A673 (cell line): ENCODE measurements around the gene CEBPZ. TPM values are rescaled to one million over a fixed set of nuclear protein-coding genes. Genes with fewer than 3 reads are reported as not detected.

Experiments used
- Bru-seq: library from RNA; stranded (reverse); fragments of 400-500 nt; gene quantifications from one replicate; lab custom pipeline; 2021; lab: Mats Ljungman, UMichigan
- BruChase-seq, 2 experiments: library from RNA; stranded (reverse); fragments of 400-500 nt; gene quantifications; one replicate each; lab custom pipeline; 2021; lab: Mats Ljungman, UMichigan
- BruUV-seq: library from RNA; stranded (reverse); fragments of 400-500 nt; replicated peaks from 2 replicates; lab custom pipeline; 2021; lab: Mats Ljungman, UMichigan
- CTCF ChIA-PET: fragments of 300-600 bp; sonication (Branson Sonifier 250); formaldehyde crosslinking; loops from one replicate; lab custom pipeline; 2022; ENCODE audit warnings: antibody characterized with exemption; lab: Charles Lee
- POLR2A ChIA-PET: fragments of 300-600 bp; sonication (Branson Sonifier 250); formaldehyde crosslinking; loops from one replicate; lab custom pipeline; 2022; ENCODE audit warnings: antibody characterized with exemption; ENCODE audit not compliant: low non-redundant PET; lab: Charles Lee
- DNase-seq: peaks from one replicate; pipeline ENCODE4 v3.0.0-alpha.2; 2015; ENCODE audit warnings: low spot score
- H3K27ac ChIP-seq: fragments of 200-600 bp; sonication (generic); 2 replicates; pipeline ENCODE4 v1.5.1; 2016; ENCODE audit warnings: mixed run types, low read depth, mild to moderate bottlenecking, mixed read lengths, antibody characterized with exemption, low read length; ENCODE audit not compliant: poor library complexity, severe bottlenecking
- H3K27me3 ChIP-seq: fragments of 200-600 bp; sonication (generic); replicated peaks from 2 replicates; pipeline ENCODE4 v1.6.1; 2017; ENCODE audit warnings: mixed run types, low read depth, mild to moderate bottlenecking, mixed read lengths, antibody characterized with exemption, low read length; ENCODE audit not compliant: insufficient read depth, poor library complexity
- H3K36me3 ChIP-seq: fragments of 200-600 bp; sonication (generic); 2 replicates; pipeline ENCODE4 v1.6.1; 2016; ENCODE audit warnings: mixed run types, mild to moderate bottlenecking, mixed read lengths, antibody characterized with exemption, low read length; ENCODE audit not compliant: insufficient read depth, poor library complexity, severe bottlenecking
- H3K4me1 ChIP-seq: fragments of 200-600 bp; sonication (generic); 2 replicates; pipeline ENCODE4 v1.6.1; 2017; ENCODE audit warnings: mixed run types, mild to moderate bottlenecking, mixed read lengths, antibody characterized with exemption, low read length; ENCODE audit not compliant: insufficient read depth, poor library complexity, severe bottlenecking
- H3K4me3 ChIP-seq: fragments of 200-600 bp; sonication (generic); 2 replicates; pipeline ENCODE4 v1.5.1; 2016; ENCODE audit warnings: low read depth, mixed run types, mild to moderate bottlenecking, mixed read lengths, low read length; ENCODE audit not compliant: poor library complexity, severe bottlenecking
- H3K9me3 ChIP-seq: fragments of 200-600 bp; sonication (generic); 2 replicates; pipeline ENCODE4 v1.6.1; 2016; ENCODE audit warnings: mixed run types, low read depth, mild to moderate bottlenecking, mixed read lengths, antibody characterized with exemption, low read length; ENCODE audit not compliant: poor library complexity, severe bottlenecking
- CTCF ChIP-seq: fragments of 300-800, 200-600 bp; sonication (generic); conservative IDR thresholded peaks from 2 replicates; pipeline ENCODE4 v1.5.1; 2017; ENCODE audit warnings: low read depth, mild to moderate bottlenecking, antibody characterized with exemption, low read length, moderate library complexity, mixed read lengths
- EZH2 ChIP-seq: fragments of 200-600 bp; sonication (generic); IDR thresholded peaks from 2 replicates; pipeline ENCODE4 v1.6.1; 2017; ENCODE audit warnings: borderline replicate concordance, low read depth, mild to moderate bottlenecking, mixed read lengths, antibody characterized with exemption, low read length; ENCODE audit not compliant: poor library complexity, severe bottlenecking
- intact Hi-C: fragments of 100-400 bp; cut with micrococcal nuclease; formaldehyde crosslinking; loops from one replicate; pipeline ENCODE4 v1.10.0; 2022; ENCODE audit not compliant: unreplicated experiment
- long read RNA-seq: library from polyadenylated mRNA; stranded (forward); transcript quantifications from one replicate; pipeline ENCODE4 v2.0.0, GENCODE V29; 2022
- total RNA-seq: library from RNA; stranded (reverse); gene quantifications from 2 replicates; pipeline ENCODE4 v1.2.3, GENCODE V29; 2021

The CEBPZ gene
- total RNA-seq (90.1 and 98.9 TPM in 2 replicates), Bru-seq, nascent RNA (percentile 94 among the genes with signal in this experiment), BruChase-seq, experiment 1, labeled RNA remaining after a 2-hour chase (percentile 96 among the genes with signal in this experiment), BruChase-seq, experiment 2, labeled RNA remaining after a 6-hour chase (percentile 92 among the genes with signal in this experiment)
- long read RNA-seq, transcript CEBPZ-201 (16 exons, 3,463 nt), result major isoform, 154 of 190 reads
- long read RNA-seq, partial matches to known transcripts, result 5 of 190 reads
- long read RNA-seq, other reads (novel, unspliced or antisense), result 31 of 190 reads

- H3K9me3 ChIP-seq, result no peaks in the 10 kb centered on the region
- POLR2A ChIA-PET, result interaction anchor here (0.6 kb wide), 1 partner anchor 91 kb away, joined by 3 read pairs; no protein-coding TSS in a partner anchor
- H3K36me3 ChIP-seq, result peaks cover 29% of the 10 kb centered on the region
- no peak for TF ChIP-seq CTCF
- no peak for TF ChIP-seq EZH2
- CTCF ChIA-PET, result interaction anchor here (0.7 kb wide), 1 partner anchor 646 kb away, joined by 3 read pairs; no protein-coding TSS in a partner anchor
- H3K4me1 ChIP-seq, result peaks cover 14% of the 10 kb centered on the region
- BruUV-seq, result no TSS peak
- peak within 1 kb of the TSS; percentile 90 for H3K27ac ChIP-seq
- H3K27me3 ChIP-seq, result no peaks in the 10 kb centered on the region
- DNase-seq, result peak; percentile 94
- H3K4me3 ChIP-seq, result peak within 1 kb of the TSS; percentile 90
- intact Hi-C loops, result no loop called here
Observed at GRCh38 chr2:37231241-37232130, at the start of gene CEBPZ, which contains the start of gene NDUFAF7. Gene CEBPZ (minus strand): TSS chr2:37231596. CDS start chr2:37231567, 29 bp downstream. Gene NDUFAF7 (plus strand): TSS chr2:37231658. CDS start chr2:37231706, 48 bp downstream.

- Histone ChIP-seq H3K36me3 (peaks cover 63% of the 10 kb centered on the region), H3K4me1 (no peaks in the 10 kb centered on the region), H3K27me3 (no peaks in the 10 kb centered on the region), H3K27ac (no peak overlapping the region), H3K9me3 (no peaks in the 10 kb centered on the region), H3K4me3 (no peak overlapping the region)
- intact Hi-C loops, result no loop called here
- TF ChIP-seq EZH2, result no peak
- no peak for TF ChIP-seq CTCF
- CTCF ChIA-PET, result no interaction called here
- no peak for DNase-seq
- no TSS peak for BruUV-seq
- POLR2A ChIA-PET, result no interaction called here
Observed at GRCh38 chr2:37276291-37276690, 44.9 kb upstream of the CEBPZ start.

- H3K27ac ChIP-seq, result no peak overlapping the region
Observed at GRCh38 chr2:37274359-37274965, 43.1 kb upstream of the CEBPZ start.

More at GRCh38 chr2:37274359-37274965, 43.1 kb upstream of the CEBPZ start:
- Histone ChIP-seq H3K27me3 (no peaks in the 10 kb centered on the region), H3K9me3 (no peaks in the 10 kb centered on the region), H3K4me3 (no peak overlapping the region), H3K36me3 (peaks cover 62% of the 10 kb centered on the region), H3K4me1 (no peaks in the 10 kb centered on the region)
- CTCF ChIA-PET, result no interaction called here
- intact Hi-C loops, result no loop called here
- POLR2A ChIA-PET, result no interaction called here
- BruUV-seq, result no TSS peak
- TF ChIP-seq EZH2, result no peak
- no peak for TF ChIP-seq CTCF
- DNase-seq, result no peak
